HS-5 (cell line): ENCODE measurements around the gene UBE2K.
"Not testable (repeated sequence)": the region's sequence is repeated elsewhere in the genome, so short reads cannot be mapped to it uniquely, and the experiment has no call there.

Source experiments
- DNase-seq: peaks from one replicate; pipeline ENCODE4 v3.0.0-alpha.2; 2012; ENCODE audit warnings: low read depth

Gene UBE2K

DNA sequence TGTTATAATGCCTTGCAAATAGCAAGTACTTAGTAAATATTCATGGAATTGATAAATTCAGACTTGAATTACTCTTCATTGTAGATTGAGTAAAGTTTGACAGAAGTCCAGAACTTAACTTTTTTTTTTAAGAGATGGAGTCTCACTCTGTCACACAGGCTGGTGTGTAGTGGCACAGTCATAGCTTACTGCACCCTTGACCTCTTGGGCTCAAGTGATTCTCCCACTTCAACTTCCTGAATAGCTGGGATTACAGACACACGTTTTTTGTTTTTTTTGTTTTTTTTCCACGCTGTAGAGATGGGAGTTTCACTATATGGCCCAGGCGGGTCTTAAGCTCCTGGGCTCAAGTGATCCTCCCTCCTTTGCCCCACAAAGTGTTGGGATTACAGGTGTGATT is 32.1 kb downstream of the UBE2K start:
- no peak for DNase-seq

DNA sequence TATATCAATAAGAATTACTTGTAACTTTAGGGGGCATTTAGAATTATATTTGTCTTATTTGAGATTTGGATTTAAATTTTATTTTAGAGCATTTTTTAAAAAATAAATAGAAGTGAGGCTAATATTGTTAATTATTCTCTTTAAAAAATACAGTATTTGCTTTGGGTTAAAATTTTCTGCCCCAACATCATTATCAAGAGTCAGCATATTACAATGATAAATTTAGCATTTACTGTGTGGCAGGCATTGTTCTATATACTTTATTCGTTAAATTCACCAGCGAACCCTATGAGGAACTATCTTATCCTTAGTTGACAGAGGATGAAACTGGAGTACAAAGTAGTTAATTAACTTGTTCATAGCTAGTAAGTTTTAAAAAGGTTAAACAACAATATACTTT is 34.0 kb downstream of the UBE2K start:
- DNase-seq = no peak

DNA sequence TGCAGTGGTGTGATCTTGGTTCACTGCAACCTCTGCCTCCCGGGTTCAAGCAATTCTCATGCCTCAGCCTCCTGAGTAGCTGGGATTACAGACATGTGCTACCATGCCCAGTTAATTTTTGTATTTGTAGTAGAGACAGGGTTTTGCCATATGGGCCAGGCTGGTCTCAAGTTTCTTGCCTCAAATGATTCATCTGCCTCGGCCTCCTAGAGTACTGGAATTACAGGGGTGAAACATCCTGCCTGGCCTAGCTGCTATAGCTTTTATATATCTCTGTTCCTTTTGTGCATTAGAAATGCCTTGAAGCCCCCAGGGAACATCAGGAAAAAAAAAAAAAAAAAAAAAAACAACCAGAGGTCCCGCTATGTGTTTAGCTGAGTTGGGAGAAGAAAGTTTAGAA is 34.8 kb downstream of the UBE2K start:
- peak; percentile 56 for DNase-seq

DNA sequence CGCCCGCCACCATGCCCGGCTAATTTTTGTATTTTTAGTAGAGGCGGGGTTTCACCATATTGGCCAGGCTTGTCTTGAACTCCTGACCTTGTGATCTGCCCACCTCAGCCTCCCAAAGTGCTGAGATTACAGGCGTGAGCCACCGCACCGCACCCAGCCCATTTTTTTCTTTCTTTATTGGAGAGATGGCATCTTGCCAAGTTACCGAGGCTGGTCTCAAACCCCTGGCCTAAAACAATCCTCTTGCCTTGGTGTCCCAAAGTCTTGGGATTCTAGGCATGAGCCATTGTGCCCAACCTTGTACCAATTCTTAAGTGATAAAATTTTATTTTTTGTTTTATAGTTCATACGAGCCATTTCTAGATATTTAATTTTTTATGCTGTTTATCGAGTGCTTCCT is 41.7 kb downstream of the UBE2K start:
- DNase-seq = not testable (repeated sequence)

DNA sequence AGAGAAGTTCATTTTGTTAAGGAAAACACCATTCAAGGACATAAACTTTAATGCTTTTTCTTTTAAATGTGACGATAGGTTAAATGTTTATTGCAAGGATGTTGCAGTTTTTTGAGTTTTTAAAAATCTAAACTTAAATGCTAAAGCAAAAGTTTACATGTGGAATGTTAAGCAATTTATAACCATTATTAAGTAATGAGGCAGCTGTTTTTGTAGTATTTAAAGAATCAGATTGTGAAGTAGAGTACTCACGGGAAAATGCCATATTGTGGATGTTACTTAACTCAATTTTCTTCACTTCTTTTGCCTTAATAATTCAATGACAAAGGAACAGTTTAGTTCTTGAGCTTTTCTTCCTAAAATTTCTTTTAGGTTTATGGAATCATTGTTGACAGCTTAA is 43.5 kb downstream of the UBE2K start:
- DNase-seq = no peak

DNA sequence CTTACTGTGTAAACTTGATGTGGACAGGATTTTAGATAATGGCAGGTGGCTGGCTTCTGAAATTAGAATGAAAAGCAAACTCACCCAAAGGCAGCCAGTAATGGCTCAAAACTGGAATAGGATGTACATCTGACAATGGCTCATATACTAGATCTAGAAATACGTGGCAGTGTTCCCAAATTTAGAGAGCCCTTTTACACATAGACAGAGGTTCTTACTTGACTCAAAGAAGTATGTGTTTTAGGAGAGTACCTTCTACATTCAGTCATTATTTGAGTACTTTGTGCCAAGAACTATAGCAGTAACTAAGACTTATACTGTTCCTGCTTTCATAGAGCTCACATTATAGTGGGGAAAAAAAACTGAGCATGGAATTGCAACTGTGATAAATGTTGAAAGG is 48.0 kb downstream of the UBE2K start:
- no peak for DNase-seq

DNA sequence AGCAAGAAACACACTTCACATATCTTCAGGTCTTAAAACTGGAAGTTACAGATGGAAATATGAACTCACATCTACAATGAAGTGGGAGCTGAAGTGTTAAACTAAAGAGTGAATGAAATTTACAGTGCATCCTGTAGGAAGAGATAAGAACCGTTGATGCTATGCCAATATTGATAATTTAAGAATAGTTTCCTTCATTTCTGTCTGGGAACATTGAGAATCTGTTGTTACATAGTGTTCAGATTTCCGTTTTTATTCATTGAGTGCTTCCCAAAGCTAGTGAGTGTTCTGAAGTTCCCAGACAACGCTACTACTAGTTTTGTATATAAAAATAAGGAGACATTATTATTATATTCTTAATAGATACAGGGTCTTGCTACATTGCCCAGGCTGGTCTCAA is 52.3 kb downstream of the UBE2K start:
- DNase-seq = no peak

DNA sequence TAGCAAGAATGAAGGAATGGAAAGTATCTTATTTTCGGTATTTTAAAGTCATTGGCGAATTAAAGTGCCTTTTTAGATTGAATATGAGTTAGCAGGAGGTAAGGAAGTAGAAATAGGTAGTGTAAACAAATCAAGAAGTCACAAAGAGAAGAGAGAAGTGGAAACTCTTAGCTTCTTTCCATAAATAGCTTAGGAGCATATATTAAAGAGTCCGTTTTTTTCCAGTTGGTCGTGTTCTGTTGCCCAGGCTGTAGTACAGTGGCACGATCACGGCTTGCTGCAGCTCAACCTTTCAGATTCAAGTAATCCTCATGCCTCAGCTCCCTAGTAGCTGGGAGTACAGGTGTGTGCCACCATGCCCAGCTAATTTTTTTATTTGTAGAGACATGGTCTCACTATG is 56.4 kb downstream of the UBE2K start:
- no peak for DNase-seq

DNA sequence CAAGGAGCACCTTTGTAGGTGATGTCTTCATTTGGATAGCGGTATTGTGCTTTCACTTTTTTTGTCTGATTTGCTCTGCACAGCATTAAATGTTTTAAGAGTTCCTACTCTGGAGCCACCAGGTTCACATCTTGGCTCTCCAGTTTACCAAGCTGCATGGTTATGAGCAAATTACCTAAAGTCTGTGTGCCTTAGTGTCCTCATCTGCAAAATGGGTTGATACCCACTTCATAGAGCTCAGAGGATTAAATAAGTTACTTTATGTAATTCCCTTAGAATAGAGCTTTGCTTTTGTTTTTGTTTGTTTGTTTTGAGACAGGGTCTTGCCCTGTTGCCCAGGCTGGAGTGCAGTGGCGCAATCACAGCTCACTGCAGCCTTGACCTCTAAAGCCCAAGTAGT is 58.2 kb downstream of the UBE2K start:
- DNase-seq = no peak

DNA sequence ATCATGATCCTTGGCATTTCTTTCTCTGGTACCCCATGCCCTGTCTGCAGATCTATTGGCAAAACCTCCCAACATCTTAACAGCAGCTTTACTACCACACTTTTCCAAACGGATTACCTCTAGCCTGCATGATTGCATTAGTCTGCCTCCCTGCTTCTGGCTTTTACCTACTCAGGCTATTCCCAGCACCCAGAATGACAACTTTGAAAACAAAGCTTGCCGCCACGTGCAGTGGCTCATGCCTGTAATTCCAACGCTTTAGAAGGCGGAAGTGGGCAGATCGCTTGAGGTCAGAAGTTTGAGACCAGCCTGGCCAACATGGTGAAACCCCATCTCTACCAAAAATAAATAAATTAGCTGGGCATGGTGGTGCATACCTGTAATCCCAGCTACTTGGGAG is 60.2 kb downstream of the UBE2K start:
- DNase-seq = no peak

DNA sequence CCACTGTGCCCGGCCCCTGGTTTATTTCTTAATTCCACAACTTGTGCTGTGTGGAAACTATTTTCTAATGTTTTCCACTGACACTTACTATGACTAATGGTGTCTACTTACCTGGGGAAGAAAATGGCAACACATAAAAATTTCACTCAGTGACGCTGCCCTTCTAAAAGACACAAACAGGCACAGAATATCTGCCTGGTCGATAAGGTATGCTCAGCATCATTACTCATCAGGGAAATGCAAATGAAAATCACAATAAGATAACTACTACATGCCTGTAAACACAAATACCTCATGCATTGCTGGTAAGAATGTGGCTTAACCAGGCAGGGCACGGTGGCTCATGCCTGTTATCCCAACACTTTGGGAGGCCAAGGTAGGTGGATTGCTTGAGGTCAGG is 61.6 kb downstream of the UBE2K start:
- no peak for DNase-seq

DNA sequence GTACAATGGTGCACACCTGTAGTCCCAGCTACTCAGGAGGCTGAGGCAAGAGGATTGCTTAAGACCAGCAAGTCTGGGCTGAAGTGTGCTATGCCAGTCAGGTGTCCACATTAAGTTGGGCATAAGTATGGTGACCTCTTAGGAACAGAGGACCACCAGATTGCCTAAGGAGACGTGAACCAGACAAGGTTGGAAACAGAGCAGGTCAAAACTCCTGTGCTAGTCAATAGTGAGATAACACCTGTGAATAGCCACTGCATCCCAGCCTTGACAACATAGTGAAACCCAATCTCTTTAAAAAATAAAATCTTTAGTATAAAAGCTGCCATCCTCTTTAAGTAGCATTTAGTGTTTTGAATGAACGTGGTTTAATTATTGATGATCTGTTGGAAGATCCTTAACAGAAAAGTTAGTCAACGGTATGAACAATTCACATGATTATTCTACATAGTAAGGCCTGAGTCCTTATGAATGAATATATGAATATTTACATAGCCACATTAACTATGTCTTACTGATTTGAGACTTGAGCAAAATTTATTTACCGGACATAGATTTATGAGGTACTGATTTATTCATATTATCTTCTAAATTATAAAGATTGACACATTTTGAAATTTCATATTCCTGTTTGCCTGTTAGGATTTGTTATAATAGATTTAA is 63.2 kb downstream of the UBE2K start:
- DNase-seq = no peak

DNA sequence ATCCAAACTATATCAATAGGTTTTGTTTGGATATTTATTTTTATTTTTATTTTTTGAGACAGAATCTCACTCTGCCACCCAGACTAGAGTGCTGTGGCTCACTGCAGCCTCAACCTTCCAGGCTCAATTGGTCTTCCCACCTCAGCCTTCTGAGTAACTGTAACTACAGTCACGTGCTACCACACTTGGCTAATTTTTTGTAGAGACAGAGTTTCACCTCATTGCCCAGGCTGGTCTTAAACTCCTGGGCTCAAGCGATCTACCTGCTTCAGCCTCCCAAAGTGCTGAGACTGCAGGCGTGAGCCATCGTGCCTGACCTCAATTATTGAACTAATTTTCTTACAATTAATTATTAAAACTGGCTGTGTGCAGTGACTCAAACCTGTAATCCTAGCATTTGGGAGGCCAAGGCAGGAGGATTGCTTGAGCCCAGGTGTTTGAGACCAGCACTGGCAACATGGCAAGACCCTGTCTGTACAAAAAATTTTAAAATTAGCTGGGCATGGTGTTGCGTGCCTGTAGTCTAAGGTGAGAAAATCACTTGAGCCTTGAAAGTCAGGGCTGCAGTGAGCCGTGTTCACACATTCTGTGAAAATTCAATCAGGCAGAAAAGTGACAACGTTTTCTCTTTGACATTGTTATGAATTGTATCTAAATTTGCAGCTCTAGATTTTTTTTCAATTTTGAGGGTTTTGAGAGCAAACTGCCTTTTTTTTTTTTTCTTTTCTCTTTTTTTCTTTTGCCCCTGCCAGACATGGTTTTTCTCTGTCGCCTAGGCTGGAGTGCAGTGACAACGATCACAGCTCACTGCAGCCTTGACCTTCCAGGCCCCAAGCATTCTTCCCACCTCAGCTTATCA is 66.0 kb downstream of the UBE2K start:
- DNase-seq = no peak

DNA sequence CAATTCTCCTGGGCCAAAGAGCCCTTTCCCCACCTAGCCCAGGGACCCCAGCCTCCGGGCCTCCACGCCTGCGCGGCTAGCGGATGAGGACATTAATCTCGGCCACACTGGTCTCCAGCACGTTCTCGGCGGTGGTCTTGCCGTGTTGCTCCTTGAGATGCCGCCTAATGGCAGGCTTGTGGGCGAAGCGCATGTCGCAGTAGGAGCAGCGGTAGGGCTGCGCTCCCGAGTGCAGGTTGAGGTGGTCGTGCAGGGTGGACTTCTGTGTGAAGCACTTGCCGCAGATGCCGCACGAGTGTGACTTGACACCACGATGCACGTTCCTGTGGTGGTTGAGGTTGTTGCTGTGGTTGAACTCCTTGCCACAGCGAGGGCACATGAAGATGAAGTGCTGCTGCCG is 72.1 kb downstream of the UBE2K start:
- DNase-seq = no peak

DNA sequence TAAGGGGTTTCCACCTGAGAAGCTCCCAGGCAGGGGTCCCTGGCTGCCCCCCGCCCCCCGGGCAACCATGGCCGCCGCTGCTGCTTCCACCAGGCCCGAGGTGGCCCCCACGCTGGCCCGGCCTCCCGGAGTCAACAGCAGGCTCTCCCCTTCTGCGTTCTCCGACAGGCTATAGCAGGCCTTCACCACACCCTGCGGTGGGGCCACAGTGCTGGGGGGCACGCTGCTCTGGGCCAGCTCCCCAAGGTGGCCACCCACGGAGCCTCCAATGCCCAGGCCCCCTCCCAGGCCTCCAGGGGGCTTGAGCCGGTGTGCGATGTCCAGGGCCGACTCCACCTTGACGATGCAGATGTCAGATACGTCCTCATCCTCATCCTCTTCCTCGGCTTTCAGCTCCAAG is 72.5 kb downstream of the UBE2K start:
- no peak for DNase-seq

DNA sequence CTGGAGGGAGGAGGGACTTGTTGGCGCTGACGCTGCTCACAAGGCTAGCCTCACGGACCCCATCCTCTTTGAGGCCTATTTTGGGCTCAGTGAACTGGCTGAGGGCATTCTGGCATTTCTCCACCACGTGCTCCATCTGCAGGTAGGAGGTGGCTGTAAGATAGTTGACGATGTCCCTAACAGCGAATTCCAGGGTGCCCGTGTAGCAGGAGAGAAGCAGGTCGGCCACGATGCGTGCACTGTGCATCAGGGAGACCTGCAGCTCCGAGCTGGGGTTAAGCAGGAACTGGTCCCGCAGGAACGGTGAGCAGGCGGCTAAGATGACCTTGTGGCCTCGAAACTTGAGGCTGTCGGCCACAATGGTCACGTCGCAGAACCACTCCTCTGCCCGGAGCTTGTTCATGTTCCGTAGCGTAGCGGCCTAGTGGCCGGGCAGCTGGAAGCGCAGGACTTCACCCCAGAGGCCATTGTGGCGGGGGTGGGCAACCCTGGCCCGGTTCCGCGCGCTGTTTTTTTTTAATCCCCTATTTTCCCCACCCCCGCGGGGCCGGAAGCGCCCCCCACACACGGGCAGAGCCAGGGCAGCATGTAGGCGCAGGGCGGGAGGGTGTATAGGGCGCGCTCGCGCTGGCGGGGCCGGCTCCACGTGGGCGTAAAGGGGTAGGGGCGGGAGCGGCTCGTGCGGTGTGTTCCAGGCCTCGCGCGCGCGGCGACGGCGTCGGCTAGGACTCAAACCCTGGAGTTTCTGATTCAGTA is 73.2 kb downstream of the UBE2K start:
- DNase-seq = no peak

DNA sequence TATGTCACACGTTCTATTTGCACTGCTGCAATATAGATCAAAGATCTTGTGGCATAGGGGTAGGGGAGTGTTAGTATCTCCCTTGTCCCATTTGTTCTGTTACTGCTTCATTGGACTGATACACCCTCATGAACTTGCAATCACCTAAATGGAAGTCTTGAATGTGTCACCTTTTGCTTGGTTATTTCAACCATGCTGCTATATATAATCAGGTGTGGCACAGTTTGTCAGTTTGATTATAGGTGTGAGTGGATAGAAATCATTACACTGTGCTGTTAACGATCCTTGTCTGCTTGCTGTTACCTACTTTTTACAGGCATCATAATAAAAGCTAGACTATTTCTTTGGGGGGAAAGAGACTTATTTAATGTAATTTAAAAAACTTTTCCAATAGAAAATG is 84.1 kb downstream of the UBE2K start:
- not testable (repeated sequence) for DNase-seq

DNA sequence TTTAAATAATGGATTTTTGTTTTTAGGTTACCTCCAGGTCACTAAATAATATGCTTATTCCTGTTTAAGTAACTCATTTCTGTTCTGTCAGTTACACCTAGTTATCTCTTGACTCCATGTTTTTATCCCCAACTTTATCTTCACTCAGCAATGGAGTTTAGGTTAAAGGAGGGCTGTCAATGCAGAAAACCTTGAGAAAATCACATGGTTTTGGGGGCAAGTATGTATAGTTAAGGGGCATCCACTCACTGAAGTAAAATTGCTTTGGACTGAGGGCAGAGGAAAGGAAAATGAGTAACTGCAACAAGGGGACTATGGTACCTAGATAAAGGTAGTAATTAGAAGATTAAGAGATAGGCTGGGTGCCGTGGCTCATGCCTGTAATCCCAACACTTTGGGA is 87.1 kb downstream of the UBE2K start:
- DNase-seq = no peak

DNA sequence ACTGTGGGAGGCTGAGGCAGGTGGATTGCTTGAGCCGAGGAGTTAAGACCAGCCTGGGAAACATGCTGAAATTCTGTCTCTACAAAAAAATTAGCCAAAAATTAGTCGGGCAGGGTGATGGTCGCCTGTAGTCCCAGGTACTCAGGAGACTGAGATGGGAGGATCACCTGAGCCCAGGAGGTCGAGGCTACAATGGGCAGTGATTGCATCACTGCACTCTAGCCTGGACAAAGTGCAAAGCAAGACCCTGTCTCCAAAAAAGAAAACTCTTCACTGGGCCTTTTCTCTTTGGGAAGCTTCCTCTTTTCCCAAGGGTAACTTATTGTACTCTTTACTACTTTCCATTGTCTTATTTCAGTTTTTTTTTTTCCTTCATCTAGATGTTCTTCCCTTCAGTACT is 88.9 kb downstream of the UBE2K start:
- no peak for DNase-seq

DNA sequence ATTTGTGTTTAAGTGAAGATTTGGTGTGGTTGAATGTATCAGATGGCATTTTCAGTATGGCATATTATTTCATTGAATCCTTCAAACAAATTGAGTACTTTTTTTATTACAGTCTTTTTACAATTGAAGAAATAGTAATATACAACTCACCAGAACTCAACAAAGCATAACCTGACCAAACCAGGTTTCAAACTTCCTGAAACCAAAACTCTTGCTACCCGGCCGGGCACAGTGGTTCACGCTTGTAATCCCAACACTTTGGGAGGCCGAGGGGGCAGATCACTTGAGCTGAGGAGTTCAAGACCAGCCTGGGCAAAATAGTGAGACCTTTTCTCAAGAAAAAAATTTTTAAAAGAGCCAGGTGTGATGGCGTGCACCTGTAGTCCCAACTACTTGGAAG is 94.2 kb downstream of the UBE2K start:
- DNase-seq = no peak

DNA sequence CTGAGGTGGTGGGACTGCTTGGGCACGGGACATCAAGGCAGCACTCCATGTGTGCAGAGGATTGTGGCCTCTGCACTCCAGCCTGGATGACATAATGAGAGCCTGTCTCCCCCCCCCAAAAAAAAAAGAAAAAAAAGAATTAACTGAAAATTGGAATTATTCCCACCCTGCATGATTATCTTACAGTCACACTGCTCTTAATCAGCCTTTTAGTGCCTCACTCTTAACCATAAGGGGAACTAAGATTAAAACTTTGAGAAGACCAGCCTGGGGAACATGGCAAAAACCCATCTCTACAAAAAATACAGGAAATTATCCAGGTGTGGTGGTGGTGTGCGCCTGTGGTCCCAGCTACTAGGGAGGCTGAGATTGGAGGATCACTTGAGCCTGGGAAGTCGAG is 94.6 kb downstream of the UBE2K start:
- DNase-seq = no peak

DNA sequence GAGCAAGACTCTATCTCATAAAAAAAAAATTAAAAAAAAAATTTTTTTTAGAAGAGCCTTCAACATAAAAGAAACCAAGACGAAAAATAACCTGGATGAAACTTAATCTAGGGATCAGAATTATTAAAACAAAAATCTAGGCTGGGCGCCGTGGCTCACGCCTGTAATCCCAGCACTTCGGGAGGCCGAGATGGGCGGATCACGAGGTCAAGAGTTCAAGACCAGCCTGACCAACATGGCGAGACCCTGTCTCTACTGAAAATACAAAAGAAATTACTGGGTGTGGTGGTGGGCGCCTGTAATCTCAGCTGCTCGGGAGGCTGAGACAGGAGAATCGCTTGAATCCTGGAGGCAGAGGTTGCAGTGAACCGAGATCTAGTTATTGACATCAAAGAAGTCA is 95.0 kb downstream of the UBE2K start:
- DNase-seq = not testable (repeated sequence)

DNA sequence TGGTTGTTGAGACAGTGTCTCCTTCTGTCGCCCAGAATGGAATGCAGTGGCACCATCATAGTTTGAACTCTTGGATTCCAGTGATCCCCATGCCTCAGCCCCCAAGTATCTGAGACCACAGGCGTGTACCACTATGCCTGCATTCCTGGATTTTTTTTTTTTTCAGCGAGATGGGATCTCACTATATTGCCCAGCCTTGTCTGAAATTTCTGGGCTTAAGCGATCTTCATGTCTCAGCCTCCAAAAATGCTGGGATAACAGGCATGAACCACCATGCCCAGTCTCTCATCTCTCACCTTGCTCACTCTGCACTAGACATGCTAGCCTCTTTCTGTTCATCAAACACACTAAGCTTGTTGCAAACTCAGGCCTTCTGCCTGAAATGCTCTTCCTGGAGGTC is 104.1 kb downstream of the UBE2K start:
- DNase-seq = no peak
